Natural killer cell (primary cell): ENCODE results near the gene GASK1B. TPM values are rescaled to one million over a fixed set of nuclear protein-coding genes. Genes with fewer than 3 reads are reported as not detected.

Source experiments
- total RNA-seq, 4 donors: library from RNA; stranded (reverse); fragments of 120-200 nt in 1 of 4; gene quantifications; one replicate each; pipeline versions ENCODE4 v1.2.3 to v1.2.4, GENCODE V29; 2013 to 2022

The GASK1B gene
- total RNA-seq, 3 donors from 2014 or later (not counting 1 experiment from before 2014, with no cell fraction given): 0.31 to 2.0 (median 1.1) TPM

Other genes with a start within 250 kb of the GASK1B start
- gene TMEM144, start 37.5 kb upstream of the GASK1B start, total RNA-seq: under 1 TPM in 2 of 3 donors, not detected in 1; 0.31 to 0.78 TPM